Immature natural killer cell (primary cell): ENCODE results near the gene PAPOLB. TPM values are rescaled to one million over a fixed set of nuclear protein-coding genes. Genes with fewer than 3 reads are reported as not detected.

Experiments
- DNase-seq, 3 donors: peaks; one replicate each; pipeline ENCODE4 v3.0.0; 2022; ENCODE audit warnings: mixed read lengths in 1 of 3
- H3K27ac Mint-ChIP-seq, 6 donors: one replicate each; pipeline ENCODE4 v1.8.0; 2020; ENCODE audit warnings: mixed read lengths in 6 of 6, mild to moderate bottlenecking in 5 of 6, inconsistent platforms in 4 of 6, moderate library complexity in 3 of 6
- H3K27me3 Mint-ChIP-seq, 3 donors: one replicate each; pipeline ENCODE4 v1.8.0; 2020 to 2021; ENCODE audit warnings: low read depth in 3 of 3, mild to moderate bottlenecking in 3 of 3, mixed read lengths in 3 of 3, moderate library complexity in 3 of 3, inconsistent platforms in 1 of 3
- H3K36me3 Mint-ChIP-seq, 3 donors: one replicate each; pipeline ENCODE4 v1.8.0; 2020; ENCODE audit warnings: mixed read lengths in 3 of 3, inconsistent platforms in 2 of 3, mild to moderate bottlenecking in 2 of 3
- H3K4me1 Mint-ChIP-seq, 2 donors: one replicate each; pipeline ENCODE4 v1.8.0; 2020; ENCODE audit warnings: inconsistent platforms in 2 of 2, mild to moderate bottlenecking in 2 of 2, mixed read lengths in 2 of 2, moderate library complexity in 1 of 2
- H3K4me3 Mint-ChIP-seq, 5 donors: one replicate each; pipeline ENCODE4 v1.8.0; 2020; ENCODE audit warnings: mild to moderate bottlenecking in 5 of 5, mixed read lengths in 5 of 5, inconsistent platforms in 3 of 5, moderate library complexity in 3 of 5
- H3K9me3 Mint-ChIP-seq, 6 donors: one replicate each; pipeline ENCODE4 v1.8.0; 2020; ENCODE audit warnings: mild to moderate bottlenecking in 6 of 6, mixed read lengths in 6 of 6, inconsistent platforms in 4 of 6, moderate library complexity in 3 of 6
- polyA plus RNA-seq, 3 donors: library from polyadenylated mRNA; unstranded; fragments of 300-500 nt; fragmentation: Illumina TruSeq; gene quantifications; one replicate each; pipeline ENCODE4 v1.2.3, GENCODE V29; 2021

The PAPOLB gene
- polyA plus RNA-seq, 3 donors from 2014 or later: 0.21 TPM; not detected in 2

DNA sequence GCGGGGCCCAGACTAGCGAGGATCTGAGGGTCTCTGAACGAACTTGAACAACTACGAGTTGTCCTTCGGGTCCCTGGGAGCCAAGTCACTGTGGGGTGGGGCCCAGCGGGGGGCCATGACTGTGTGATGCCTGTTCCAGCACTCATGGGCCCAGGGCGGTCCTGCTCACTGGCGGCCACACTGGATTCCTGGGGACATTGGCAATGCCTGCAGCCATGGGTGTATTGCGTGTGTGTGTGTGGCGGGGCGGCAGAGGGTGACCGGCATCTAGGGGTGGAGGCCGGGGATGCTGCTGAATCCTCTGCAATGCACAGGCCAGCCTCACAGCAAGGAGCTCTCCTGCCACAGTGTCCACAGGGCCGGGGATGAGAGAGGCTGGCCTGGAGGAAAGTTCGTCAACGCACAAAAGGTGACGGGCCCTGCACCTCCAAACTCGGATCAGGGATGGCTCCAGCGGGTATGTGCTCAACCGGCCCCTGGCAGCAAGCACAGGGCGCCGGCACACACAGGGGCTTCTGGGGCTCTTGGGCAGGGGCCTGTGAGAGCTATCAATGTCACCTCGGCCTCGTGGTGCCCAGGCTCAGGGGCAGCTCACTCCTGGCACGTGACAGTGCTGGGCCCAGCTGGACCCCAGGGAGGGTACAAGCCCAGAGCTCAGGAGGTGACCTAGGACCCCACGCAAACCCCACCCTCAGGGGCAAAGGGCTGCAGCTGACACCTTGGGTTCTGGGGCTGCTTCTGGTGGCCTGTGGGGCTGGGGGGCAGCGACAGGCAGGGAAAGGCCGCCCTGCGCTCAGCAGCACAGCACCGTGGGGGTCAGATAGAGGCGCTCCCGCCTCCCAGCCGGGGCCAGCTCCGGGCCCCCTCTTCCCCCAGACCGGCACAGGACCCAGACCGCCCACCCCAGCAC lies 27.9 kb downstream of the PAPOLB start:
- Mint-ChIP-seq H3K27ac (no peak overlapping the region), H3K36me3 (no peaks in the 10 kb centered on the region), H3K9me3 (no peaks in the 10 kb centered on the region), H3K27me3 (peaks cover 2 to 5% (median 3%) of the 10 kb centered on the region in 3 donors), H3K4me3 (no peak overlapping the region), H3K4me1 (peaks cover 6 to 8% of the 10 kb centered on the region in 2 donors)
- no peak for DNase-seq

DNA sequence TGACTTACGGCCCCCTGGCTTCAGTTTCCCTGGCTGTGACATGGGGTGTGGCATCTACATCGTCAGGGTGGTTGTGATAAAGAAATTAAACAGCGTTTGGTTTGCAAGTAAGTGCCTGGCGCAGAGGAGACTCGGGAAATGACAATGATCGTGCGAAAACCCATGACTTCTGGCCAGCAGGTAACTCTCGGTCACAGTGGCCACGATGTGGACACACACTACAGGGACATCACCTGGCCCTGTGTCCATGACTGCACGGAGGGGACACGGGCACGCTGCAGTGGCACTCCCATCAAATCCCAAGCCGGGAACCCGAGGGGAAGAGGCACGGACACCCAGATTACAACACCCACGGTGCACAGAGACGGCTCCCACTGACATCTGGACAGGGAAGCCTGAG lies 28.7 kb downstream of the PAPOLB start:
- no peak for DNase-seq
- peaks cover 6 to 8% of the 10 kb centered on the region in 2 donors for H3K4me1 Mint-ChIP-seq
- H3K27me3 Mint-ChIP-seq: peaks cover 2 to 5% (median 3%) of the 10 kb centered on the region in 3 donors
- no peak overlapping the region for H3K27ac Mint-ChIP-seq
- no peaks in the 10 kb centered on the region for H3K36me3 Mint-ChIP-seq
- H3K9me3 Mint-ChIP-seq: no peaks in the 10 kb centered on the region
- H3K4me3 Mint-ChIP-seq: no peak overlapping the region

GRCh38 chr7:4832711-4833110 lies 29.1 kb downstream of the PAPOLB start:
- no peak for DNase-seq
- Mint-ChIP-seq H3K4me3 (no peak overlapping the region), H3K4me1 (peaks cover 6 to 8% of the 10 kb centered on the region in 2 donors), H3K9me3 (no peaks in the 10 kb centered on the region), H3K27ac (no peak overlapping the region), H3K36me3 (no peaks in the 10 kb centered on the region), H3K27me3 (peaks cover 2 to 5% (median 3%) of the 10 kb centered on the region in 3 donors)

DNA sequence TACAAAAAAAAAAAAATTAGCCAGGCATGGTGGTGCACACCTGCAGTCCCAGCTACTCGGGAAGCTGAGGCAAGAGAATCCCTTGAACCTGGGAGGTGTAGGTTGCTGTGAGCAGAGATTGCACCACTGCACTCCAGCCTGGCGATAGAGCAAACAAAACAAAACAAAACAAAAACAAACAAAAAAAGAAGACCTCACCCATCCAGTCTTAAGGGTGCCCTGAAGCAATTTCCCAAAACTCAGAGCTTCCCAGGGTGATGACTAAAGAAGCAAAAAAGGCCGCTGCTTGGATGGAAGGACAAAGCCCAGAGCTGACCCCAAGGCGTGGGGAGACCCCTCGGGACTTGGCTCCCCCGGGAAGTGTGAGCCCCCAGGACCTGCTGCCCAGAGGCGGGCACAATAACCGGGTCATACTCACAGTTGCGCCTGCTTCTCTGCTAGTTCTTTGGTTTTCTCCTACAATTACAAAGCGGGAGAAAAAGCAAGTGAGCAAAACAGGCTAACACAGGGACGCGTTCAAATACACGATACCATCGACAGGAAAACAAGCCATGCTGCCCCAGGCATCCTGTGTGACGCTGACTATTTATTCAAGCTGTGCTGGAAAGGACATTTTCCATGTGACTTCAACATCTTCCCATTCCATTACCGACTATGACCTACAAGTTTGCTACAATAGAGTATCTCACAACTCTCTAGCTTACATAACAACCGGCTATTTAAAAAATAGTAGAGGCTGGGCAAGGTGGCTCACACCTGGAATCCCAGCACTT lies 29.9 kb downstream of the PAPOLB start:
- Mint-ChIP-seq H3K4me3 (no peak overlapping the region), H3K27me3 (peaks cover 0 to 3% (median 2%) of the 10 kb centered on the region in 3 donors), H3K4me1 (peaks cover 2 to 3% of the 10 kb centered on the region in 2 donors), H3K27ac (no peak overlapping the region), H3K36me3 (no peaks in the 10 kb centered on the region), H3K9me3 (no peaks in the 10 kb centered on the region)
- no peak for DNase-seq

GRCh38 chr7:4830176-4830575 lies 31.7 kb downstream of the PAPOLB start:
- Mint-ChIP-seq H3K36me3 (no peaks in the 10 kb centered on the region), H3K27me3 (peaks cover 2 to 4% (median 4%) of the 10 kb centered on the region in 3 donors), H3K27ac (no peak overlapping the region), H3K4me3 (no peak overlapping the region), H3K4me1 (peaks cover 0 to 2% of the 10 kb centered on the region in 2 donors), H3K9me3 (no peaks in the 10 kb centered on the region)
- peak; percentile 29 to 30 (median 29) for DNase-seq

GRCh38 chr7:4828720-4829383 lies 33.0 kb downstream of the PAPOLB start:
- peaks cover 2 to 5% (median 4%) of the 10 kb centered on the region in 3 donors for H3K27me3 Mint-ChIP-seq
- no peak overlapping the region for H3K4me3 Mint-ChIP-seq
- no peak for DNase-seq
- no peaks in the 10 kb centered on the region for H3K9me3 Mint-ChIP-seq
- no peaks in the 10 kb centered on the region for H3K36me3 Mint-ChIP-seq
- H3K4me1 Mint-ChIP-seq: peaks cover 0 to 2% of the 10 kb centered on the region in 2 donors
- H3K27ac Mint-ChIP-seq: no peak overlapping the region

DNA sequence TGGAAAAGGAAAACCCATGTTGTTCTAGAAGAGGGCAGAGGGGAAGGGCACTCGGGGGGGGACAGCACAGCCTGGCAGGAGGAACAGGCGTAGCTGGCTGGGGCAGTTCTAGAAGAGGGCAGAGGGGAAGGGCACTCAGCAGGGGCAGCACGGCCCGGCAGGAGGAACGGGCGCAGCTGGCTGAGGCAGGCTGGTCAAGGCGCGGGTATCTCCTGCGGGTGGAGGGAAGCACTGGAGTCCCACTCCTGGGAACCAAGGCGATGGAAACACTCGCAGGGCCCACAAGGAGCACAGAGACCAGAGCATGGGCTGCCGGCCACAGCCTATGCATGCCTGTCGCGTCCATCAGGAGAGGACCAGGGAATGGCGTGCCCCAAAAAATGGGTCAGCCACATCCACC lies 36.7 kb downstream of the PAPOLB start:
- H3K36me3 Mint-ChIP-seq: no peaks in the 10 kb centered on the region
- H3K4me1 Mint-ChIP-seq: no peaks in the 10 kb centered on the region
- no peaks in the 10 kb centered on the region for H3K9me3 Mint-ChIP-seq
- DNase-seq: no peak
- H3K4me3 Mint-ChIP-seq: no peak overlapping the region
- peaks cover 0 to 5% (median 4%) of the 10 kb centered on the region in 3 donors for H3K27me3 Mint-ChIP-seq
- H3K27ac Mint-ChIP-seq: no peak overlapping the region

DNA sequence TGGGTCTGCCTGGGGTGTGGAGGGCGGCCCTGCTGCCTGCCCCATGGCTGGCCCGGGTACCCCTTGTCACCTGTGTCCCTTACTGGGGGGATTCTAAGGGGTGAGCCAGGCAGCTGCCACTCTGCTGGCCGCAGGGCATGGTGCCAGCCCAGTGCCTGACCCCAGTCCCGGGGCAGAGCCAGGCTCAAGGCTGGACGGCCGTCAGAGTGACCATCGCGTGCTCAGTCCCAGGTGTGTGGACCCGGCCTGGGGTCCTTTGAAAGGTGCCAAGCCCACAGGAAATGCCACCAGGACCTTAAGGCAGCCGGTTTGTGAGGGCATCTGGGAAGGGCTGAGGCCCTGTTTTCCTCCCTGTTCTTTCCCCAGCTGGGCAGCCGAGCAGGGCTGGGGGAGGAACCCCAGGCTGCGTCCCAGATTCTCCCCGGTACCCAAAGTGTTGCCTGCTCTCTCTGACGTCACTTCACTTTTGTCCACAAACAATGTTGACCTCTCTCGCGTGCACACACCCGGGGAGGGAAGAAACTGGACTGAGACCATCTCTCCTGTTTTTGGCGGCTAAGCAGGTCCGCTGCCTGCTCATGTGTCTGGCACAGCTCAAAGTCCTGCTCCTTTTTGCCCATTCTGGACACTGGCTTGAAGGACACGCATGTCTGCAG lies 37.6 kb downstream of the PAPOLB start:
- no peaks in the 10 kb centered on the region for H3K9me3 Mint-ChIP-seq
- peaks cover 0 to 4% (median 3%) of the 10 kb centered on the region in 3 donors for H3K27me3 Mint-ChIP-seq
- no peaks in the 10 kb centered on the region for H3K4me1 Mint-ChIP-seq
- no peak overlapping the region for H3K27ac Mint-ChIP-seq
- H3K36me3 Mint-ChIP-seq: no peaks in the 10 kb centered on the region
- H3K4me3 Mint-ChIP-seq: no peak overlapping the region
- DNase-seq: no peak

GRCh38 chr7:4823441-4824119 lies 38.2 kb downstream of the PAPOLB start:
- no peak for DNase-seq
- H3K36me3 Mint-ChIP-seq: no peaks in the 10 kb centered on the region
- peaks cover 0 to 4% (median 3%) of the 10 kb centered on the region in 3 donors for H3K27me3 Mint-ChIP-seq
- no peak overlapping the region for H3K27ac Mint-ChIP-seq
- no peaks in the 10 kb centered on the region for H3K4me1 Mint-ChIP-seq
- H3K4me3 Mint-ChIP-seq: no peak overlapping the region
- no peaks in the 10 kb centered on the region for H3K9me3 Mint-ChIP-seq

GRCh38 chr7:4822677-4823076 lies 39.2 kb downstream of the PAPOLB start:
- DNase-seq: no peak
- no peaks in the 10 kb centered on the region for H3K9me3 Mint-ChIP-seq
- H3K27me3 Mint-ChIP-seq: peaks cover 0 to 4% (median 3%) of the 10 kb centered on the region in 3 donors
- no peak overlapping the region for H3K4me3 Mint-ChIP-seq
- no peaks in the 10 kb centered on the region for H3K36me3 Mint-ChIP-seq
- H3K27ac Mint-ChIP-seq: peak overlapping the region in 1 of 6 donors; percentile 59
- H3K4me1 Mint-ChIP-seq: no peaks in the 10 kb centered on the region

- Mint-ChIP-seq H3K36me3 (no peaks in the 10 kb centered on the region), H3K4me1 (no peaks in the 10 kb centered on the region), H3K9me3 (no peaks in the 10 kb centered on the region), H3K4me3 (no peak overlapping the region), H3K27ac (no peak overlapping the region), H3K27me3 (peaks cover 0 to 3% (median 2%) of the 10 kb centered on the region in 3 donors)
- DNase-seq: no peak
These were observed 40.8 kb downstream of the PAPOLB start for GRCh38 chr7:4820967-4821471.

DNA sequence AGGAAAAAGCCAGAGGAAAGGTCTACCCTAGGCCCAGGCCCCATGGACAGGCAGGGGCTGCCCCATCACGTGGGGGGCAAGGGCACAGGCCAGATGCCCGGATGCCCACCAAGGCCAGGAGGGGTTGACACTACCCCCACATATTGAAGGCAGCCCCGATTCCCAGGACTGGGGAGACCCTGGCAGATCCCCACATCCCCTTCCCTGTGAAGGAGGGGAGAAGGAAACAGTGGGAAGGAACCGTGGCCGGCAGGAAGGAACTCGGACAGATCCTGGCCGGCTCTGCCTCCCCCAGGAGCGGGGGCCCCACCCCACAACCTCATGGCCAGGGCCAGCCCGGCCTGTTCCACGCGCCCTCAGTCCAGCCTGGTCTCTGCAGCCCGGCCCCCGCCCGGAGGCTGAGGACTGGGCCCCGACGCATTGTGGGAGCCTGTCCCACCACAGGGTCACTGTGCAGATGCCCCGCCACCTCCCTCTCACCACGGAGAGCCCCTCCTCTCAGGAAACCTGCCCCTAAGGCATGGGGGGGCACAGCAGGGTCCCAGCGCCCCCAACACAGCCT lies 41.3 kb downstream of the PAPOLB start:
- H3K27ac Mint-ChIP-seq: no peak overlapping the region
- H3K4me1 Mint-ChIP-seq: no peaks in the 10 kb centered on the region

More for the DNA sequence above, 41.3 kb downstream of the PAPOLB start:
- DNase-seq: no peak
- no peaks in the 10 kb centered on the region for H3K36me3 Mint-ChIP-seq
- peaks cover 0 to 3% (median 2%) of the 10 kb centered on the region in 3 donors for H3K27me3 Mint-ChIP-seq
- H3K9me3 Mint-ChIP-seq: no peaks in the 10 kb centered on the region
- H3K4me3 Mint-ChIP-seq: no peak overlapping the region
